PC-3 (cell line): ENCODE data around the gene SMAP1. TPM values are rescaled to one million over a fixed set of nuclear protein-coding genes. Genes with fewer than 3 reads are reported as not detected.

Experiments used
- ATAC-seq: fragments of 200-7000 bp; cut with Tn5 transposase; 2 replicates; pipeline ENCODE4 v1.9.1; 2020; ENCODE audit warnings: mild to moderate bottlenecking, moderate library complexity
- BruUV-seq: library from RNA; stranded (reverse); fragments of 400-500 nt; replicated peaks from 2 replicates; lab custom pipeline; 2021; lab: Mats Ljungman, UMichigan
- CTCF ChIA-PET: fragments of 300-600 bp; sonication (Branson Sonifier 250); formaldehyde crosslinking; loops from one replicate; lab custom pipeline; 2022; ENCODE audit warnings: antibody characterized with exemption; lab: Charles Lee
- POLR2A ChIA-PET: fragments of 300-600 bp; sonication (Branson Sonifier 250); formaldehyde crosslinking; loops from one replicate; lab custom pipeline; 2022; ENCODE audit warnings: antibody characterized with exemption; ENCODE audit not compliant: unreplicated experiment; lab: Charles Lee
- DNase-seq: peaks from one replicate; pipeline ENCODE4 v3.0.0-alpha.2; 2015
- H2AFZ ChIP-seq: fragments of 300-600 bp; sonication (generic); 2 replicates; pipeline ENCODE4 v1.6.0; 2016; ENCODE audit warnings: antibody characterized with exemption, low read length
- H3F3A ChIP-seq: fragments of 300-600 bp; sonication (generic); one replicate; pipeline ENCODE4 v1.6.0; 2017; ENCODE audit warnings: antibody characterized with exemption, low read length, control low read depth, mild to moderate bottlenecking; ENCODE audit not compliant: unreplicated experiment
- H3K27ac ChIP-seq: fragments of 300-600 bp; sonication (generic); 2 replicates; pipeline ENCODE4 v1.5.1; 2016; ENCODE audit warnings: mild to moderate bottlenecking, low read length
- H3K27me3 ChIP-seq: fragments of 300-600 bp; sonication (generic); 2 replicates; pipeline ENCODE4 v1.6.1; 2016; ENCODE audit warnings: low read length, mixed read lengths
- H3K36me3 ChIP-seq: fragments of 300-600 bp; sonication (generic); 2 replicates; pipeline ENCODE4 v1.6.1; 2016; ENCODE audit warnings: low read depth, mixed run types, low read length, mixed read lengths
- H3K4me1 ChIP-seq: fragments of 300-600 bp; sonication (generic); 2 replicates; pipeline ENCODE4 v1.5.1; 2016; ENCODE audit warnings: low read length; ENCODE audit not compliant: insufficient read depth
- H3K4me2 ChIP-seq: fragments of 300-600 bp; sonication (generic); 2 replicates; pipeline ENCODE4 v1.6.0; 2016; ENCODE audit warnings: low read length
- H3K4me3 ChIP-seq: fragments of 300-600 bp; sonication (generic); 2 replicates; pipeline ENCODE4 v1.5.1; 2016; ENCODE audit warnings: mild to moderate bottlenecking, low read length, mixed read lengths
- H3K79me2 ChIP-seq: fragments of 300-600 bp; sonication (generic); 2 replicates; pipeline ENCODE4 v1.6.1; 2017; ENCODE audit warnings: low read length, mixed read lengths
- H3K9ac ChIP-seq: fragments of 300-600 bp; sonication (generic); 2 replicates; pipeline ENCODE4 v1.6.0; 2016; ENCODE audit warnings: mild to moderate bottlenecking, low read length
- H3K9me2 ChIP-seq: fragments of 300-600 bp; sonication (generic); replicated peaks from 2 replicates; pipeline ENCODE4 v1.6.1; 2016; ENCODE audit warnings: mixed run types, low read length, mixed read lengths
- H3K9me3 ChIP-seq: fragments of 300-600 bp; sonication (generic); 2 replicates; pipeline ENCODE4 v1.6.1; 2016; ENCODE audit warnings: low read length, mixed read lengths
- H4K20me1 ChIP-seq: fragments of 300-600 bp; sonication (generic); 2 replicates; pipeline ENCODE4 v1.6.1; 2016; ENCODE audit warnings: low read length, mixed read lengths
- CTCF ChIP-seq: fragments of 300-600 bp; sonication (generic); conservative IDR thresholded peaks from 2 replicates; pipeline ENCODE4 v1.5.1; 2017; ENCODE audit warnings: antibody characterized with exemption, low read depth, mild to moderate bottlenecking, low read length
- EZH2 ChIP-seq: fragments of 300-600 bp; sonication (generic); IDR thresholded peaks from one replicate; pipeline ENCODE4 v1.6.1; 2017; ENCODE audit warnings: antibody characterized with exemption, mild to moderate bottlenecking, low read length; ENCODE audit not compliant: unreplicated experiment
- EZH2phosphoT487 ChIP-seq: fragments of 300-600 bp; sonication (generic); IDR thresholded peaks from 2 replicates; pipeline ENCODE4 v1.6.1; 2018; ENCODE audit warnings: mild to moderate bottlenecking, antibody characterized with exemption, low read length, borderline replicate concordance
- intact Hi-C: fragments of 100-400 bp; cut with micrococcal nuclease; formaldehyde crosslinking; loops from 2 replicates; pipeline ENCODE4 v1.9.0; 2023
- total RNA-seq: library from RNA; depleted of rRNA; stranded (reverse); fragments of >200 nt; gene quantifications from 2 replicates; pipeline ENCODE4 v1.2.3, GENCODE V29; 2014; rRNA removed

SMAP1 gene
- total RNA-seq, 1 experiment from 2014 or later, result 15.7 TPM

GRCh38 chr6:70901324-70901723 is 233.6 kb downstream of the SMAP1 start:
- DNase-seq, result peak; percentile 19
- no peaks in the 10 kb centered on the region for H3F3A ChIP-seq
- no peaks in the 10 kb centered on the region for H3K9me2 ChIP-seq
- no peak for ATAC-seq
- no peak overlapping the region for H3K27ac ChIP-seq
- H3K9ac ChIP-seq, result no peak overlapping the region
- H3K27me3 ChIP-seq, result no peaks in the 10 kb centered on the region
- POLR2A ChIA-PET, result no interaction called here
- CTCF ChIA-PET, result no interaction called here
- no peaks in the 10 kb centered on the region for H3K4me1 ChIP-seq
- H3K9me3 ChIP-seq, result no peaks in the 10 kb centered on the region
- BruUV-seq, result no TSS peak
- no peaks in the 10 kb centered on the region for H4K20me1 ChIP-seq
- TF ChIP-seq CTCF (peak; percentile 49), EZH2phosphoT487 (no peak)
- H2AFZ ChIP-seq, result no peak overlapping the region
- H3K4me2 ChIP-seq, result no peak overlapping the region
- no peaks in the 10 kb centered on the region for H3K36me3 ChIP-seq
- intact Hi-C loops, result no loop called here
- no peak overlapping the region for H3K4me3 ChIP-seq
- no peaks in the 10 kb centered on the region for H3K79me2 ChIP-seq

GRCh38 chr6:70903665-70904452 is 236.2 kb downstream of the SMAP1 start:
- DNase-seq (no peak), ATAC-seq (no peak)
- no peaks in the 10 kb centered on the region for H3K36me3 ChIP-seq
- H3K9me3 ChIP-seq, result no peaks in the 10 kb centered on the region
- no peak overlapping the region for H3K4me3 ChIP-seq
- H4K20me1 ChIP-seq, result no peaks in the 10 kb centered on the region
- no peaks in the 10 kb centered on the region for H3K4me1 ChIP-seq
- H3K9ac ChIP-seq, result no peak overlapping the region
- H3K27me3 ChIP-seq, result no peaks in the 10 kb centered on the region
- H3K27ac ChIP-seq, result no peak overlapping the region
- no peaks in the 10 kb centered on the region for H3K79me2 ChIP-seq
- H3K9me2 ChIP-seq, result no peaks in the 10 kb centered on the region
- no peak overlapping the region for H3K4me2 ChIP-seq
- CTCF ChIA-PET, result no interaction called here
- POLR2A ChIA-PET, result no interaction called here
- no peak for TF ChIP-seq CTCF
- TF ChIP-seq EZH2phosphoT487, result no peak
- TF ChIP-seq EZH2, result no peak
- no peak overlapping the region for H2AFZ ChIP-seq
- H3F3A ChIP-seq, result no peaks in the 10 kb centered on the region
- no TSS peak for BruUV-seq
- intact Hi-C loops, result no loop called here

- BruUV-seq, result no TSS peak
- ChIA-PET POLR2A (no interaction called here), CTCF (no interaction called here)
- TF ChIP-seq EZH2, result no peak
- no peak for TF ChIP-seq EZH2phosphoT487
- Histone ChIP-seq H3K9me3 (no peaks in the 10 kb centered on the region), H2AFZ (no peak overlapping the region), H3K27me3 (no peaks in the 10 kb centered on the region), H3K4me3 (no peak overlapping the region), H3F3A (no peaks in the 10 kb centered on the region), H4K20me1 (no peaks in the 10 kb centered on the region), H3K36me3 (no peaks in the 10 kb centered on the region), H3K4me1 (no peaks in the 10 kb centered on the region), H3K9ac (no peak overlapping the region), H3K9me2 (no peaks in the 10 kb centered on the region), H3K4me2 (no peak overlapping the region), H3K27ac (no peak overlapping the region), H3K79me2 (no peaks in the 10 kb centered on the region)
- ATAC-seq, result no peak
- DNase-seq, result no peak
- intact Hi-C loops, result no loop called here
Measured at GRCh38 chr6:70905742-70906141, 238.1 kb downstream of the SMAP1 start.

Other genes with a start within 250 kb of the SMAP1 start
- gene SDHAF4, start 101.0 kb upstream of the SMAP1 start, total RNA-seq, result 1.5 and 6.2 TPM in 2 replicates